Measurements from ENCODE around the gene MYH16.

Gene MYH16

DNA sequence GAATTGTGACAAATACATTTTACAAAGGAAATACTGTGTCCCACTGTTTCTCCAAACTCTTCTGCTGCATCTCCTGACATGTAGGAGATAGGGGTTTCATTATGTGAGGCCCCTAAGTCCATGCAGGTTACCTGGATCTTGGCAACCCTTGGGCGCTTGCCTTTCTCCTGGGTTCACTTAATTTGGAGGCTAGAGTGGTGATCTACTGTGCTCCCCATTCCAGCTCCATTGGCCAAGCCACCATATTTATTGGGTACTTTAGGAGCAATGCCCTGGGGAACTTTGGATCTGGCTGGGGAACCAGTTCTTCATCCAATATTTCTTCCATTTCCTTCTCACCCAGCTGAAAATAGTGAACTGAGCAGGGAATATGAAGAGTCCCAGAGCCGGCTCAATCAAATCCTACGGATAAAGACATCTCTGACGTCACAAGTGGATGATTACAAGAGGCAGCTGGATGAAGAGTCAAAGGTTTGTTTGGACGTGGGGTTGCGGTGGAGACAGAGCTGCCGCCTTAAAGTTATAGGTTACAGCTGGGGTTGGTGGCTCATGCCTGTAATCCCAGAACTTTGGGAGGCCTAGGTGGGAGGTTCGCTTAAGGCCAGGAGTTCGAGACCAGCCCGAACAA lies 18.5 kb downstream of the MYH16 start:
- Histone ChIP-seq H3K27ac (no peak overlapping the region), H4K20me1 (ENCODE audit: insufficient read depth) (no peaks in the 10 kb centered on the region), H3K9ac (no peak overlapping the region), H3K27me3 (ENCODE audit: insufficient read depth, low read depth) (no peaks in the 10 kb centered on the region), H2AFZ (ENCODE audit: low read depth) (no peak overlapping the region), H3K4me1 (ENCODE audit: low read depth, poor library complexity, severe bottlenecking) (no peaks in the 10 kb centered on the region), H3K4me2 (no peak overlapping the region), H3K4me3 (IDR thresholded peaks at IDR 0.05; ENCODE audit: insufficient read depth, low read depth, low read length) (no peak overlapping the region), H3K36me3 (ENCODE audit: insufficient read depth) (no peaks in the 10 kb centered on the region), H3K79me2 (ENCODE audit: insufficient read depth, low read depth) (no peaks in the 10 kb centered on the region)
- TF ChIP-seq, protein P1, sequence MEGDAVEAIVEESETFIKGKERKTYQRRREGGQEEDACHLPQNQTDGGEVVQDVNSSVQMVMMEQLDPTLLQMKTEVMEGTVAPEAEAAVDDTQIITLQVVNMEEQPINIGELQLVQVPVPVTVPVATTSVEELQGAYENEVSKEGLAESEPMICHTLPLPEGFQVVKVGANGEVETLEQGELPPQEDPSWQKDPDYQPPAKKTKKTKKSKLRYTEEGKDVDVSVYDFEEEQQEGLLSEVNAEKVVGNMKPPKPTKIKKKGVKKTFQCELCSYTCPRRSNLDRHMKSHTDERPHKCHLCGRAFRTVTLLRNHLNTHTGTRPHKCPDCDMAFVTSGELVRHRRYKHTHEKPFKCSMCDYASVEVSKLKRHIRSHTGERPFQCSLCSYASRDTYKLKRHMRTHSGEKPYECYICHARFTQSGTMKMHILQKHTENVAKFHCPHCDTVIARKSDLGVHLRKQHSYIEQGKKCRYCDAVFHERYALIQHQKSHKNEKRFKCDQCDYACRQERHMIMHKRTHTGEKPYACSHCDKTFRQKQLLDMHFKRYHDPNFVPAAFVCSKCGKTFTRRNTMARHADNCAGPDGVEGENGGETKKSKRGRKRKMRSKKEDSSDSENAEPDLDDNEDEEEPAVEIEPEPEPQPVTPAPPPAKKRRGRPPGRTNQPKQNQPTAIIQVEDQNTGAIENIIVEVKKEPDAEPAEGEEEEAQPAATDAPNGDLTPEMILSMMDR (conservative IDR thresholded peaks at IDR 0.05; ENCODE audit: low read depth, low read length), result no peak

DNA sequence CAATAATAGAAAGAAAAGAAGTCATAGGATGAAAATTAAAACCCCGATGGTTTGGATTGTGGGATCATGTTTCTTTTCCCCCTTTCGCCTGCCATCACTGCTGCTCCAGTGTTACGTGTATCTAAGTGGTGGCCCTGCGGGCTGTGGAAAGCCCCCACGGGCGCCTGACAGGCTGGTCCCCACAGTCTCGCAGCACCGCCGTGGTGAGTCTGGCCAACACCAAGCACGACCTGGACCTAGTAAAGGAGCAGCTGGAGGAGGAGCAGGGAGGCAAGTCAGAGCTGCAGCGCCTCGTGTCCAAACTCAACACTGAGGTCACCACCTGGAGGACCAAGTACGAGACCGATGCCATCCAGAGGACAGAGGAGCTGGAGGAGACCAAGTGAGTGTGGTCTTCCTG lies 19.5 kb downstream of the MYH16 start:
- H3K27me3 ChIP-seq (ENCODE audit: insufficient read depth, low read depth), result no peaks in the 10 kb centered on the region
- H3K4me1 ChIP-seq (ENCODE audit: low read depth, poor library complexity, severe bottlenecking), result no peaks in the 10 kb centered on the region
- TF ChIP-seq, protein P1 (conservative IDR thresholded peaks at IDR 0.05; ENCODE audit: low read depth, low read length), result no peak
- H4K20me1 ChIP-seq (ENCODE audit: insufficient read depth), result no peaks in the 10 kb centered on the region
- H3K9ac ChIP-seq, result no peak overlapping the region
- no peaks in the 10 kb centered on the region for H3K36me3 ChIP-seq (ENCODE audit: insufficient read depth)
- H2AFZ ChIP-seq (ENCODE audit: low read depth), result no peak overlapping the region
- no peak overlapping the region for H3K27ac ChIP-seq
- no peaks in the 10 kb centered on the region for H3K79me2 ChIP-seq (ENCODE audit: insufficient read depth, low read depth)
- H3K4me2 ChIP-seq, result no peak overlapping the region
- no peak overlapping the region for H3K4me3 ChIP-seq (IDR thresholded peaks at IDR 0.05; ENCODE audit: insufficient read depth, low read depth, low read length)

DNA sequence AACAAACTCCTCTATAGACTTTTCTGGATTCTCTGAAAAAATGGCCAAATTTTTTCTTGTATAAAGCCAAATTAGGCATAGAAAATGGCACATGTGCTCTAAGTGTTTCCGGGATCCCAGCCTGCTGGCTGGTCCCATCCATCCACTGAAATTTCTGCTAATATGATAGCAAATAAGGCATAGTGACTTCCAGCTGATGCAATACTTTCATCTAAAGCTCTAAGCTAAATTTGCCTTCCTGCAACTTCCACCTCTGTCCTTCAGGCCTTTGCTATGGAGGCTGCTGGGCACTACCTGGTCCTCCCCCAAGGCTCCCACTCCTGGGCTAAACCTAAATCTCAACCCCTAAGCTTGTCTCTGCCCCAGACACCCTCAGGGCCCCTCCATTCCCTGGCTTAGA lies 20.5 kb downstream of the MYH16 start:
- no peak overlapping the region for H3K4me2 ChIP-seq
- H3K4me3 ChIP-seq (IDR thresholded peaks at IDR 0.05; ENCODE audit: insufficient read depth, low read depth, low read length), result no peak overlapping the region
- H3K36me3 ChIP-seq (ENCODE audit: insufficient read depth), result no peaks in the 10 kb centered on the region
- H3K27me3 ChIP-seq (ENCODE audit: insufficient read depth, low read depth), result no peaks in the 10 kb centered on the region
- TF ChIP-seq, protein P1 (conservative IDR thresholded peaks at IDR 0.05; ENCODE audit: low read depth, low read length), result no peak
- H3K4me1 ChIP-seq (ENCODE audit: low read depth, poor library complexity, severe bottlenecking), result no peaks in the 10 kb centered on the region
- H3K9ac ChIP-seq, result no peak overlapping the region
- no peak overlapping the region for H3K27ac ChIP-seq
- no peaks in the 10 kb centered on the region for H3K79me2 ChIP-seq (ENCODE audit: insufficient read depth, low read depth)
- no peaks in the 10 kb centered on the region for H4K20me1 ChIP-seq (ENCODE audit: insufficient read depth)
- no peak overlapping the region for H2AFZ ChIP-seq (ENCODE audit: low read depth)

DNA sequence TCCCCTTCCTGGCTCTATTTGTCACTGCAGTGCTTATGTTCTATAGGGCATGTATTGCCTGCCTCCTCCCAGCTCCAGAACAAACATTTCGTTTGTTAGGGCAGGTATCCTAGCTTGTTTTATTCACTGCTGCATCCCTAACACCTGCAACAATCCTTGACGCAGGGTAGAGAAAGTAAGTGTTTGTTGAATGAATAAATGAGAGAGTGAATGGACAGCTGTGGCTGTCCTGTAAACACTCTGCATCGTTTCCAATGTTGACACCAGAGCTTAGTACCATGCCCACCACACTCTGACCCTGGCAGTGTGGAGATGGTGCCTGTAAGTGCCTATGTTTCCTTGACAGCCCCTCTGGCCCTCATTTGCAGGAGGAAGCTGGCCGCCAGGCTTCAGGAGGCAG lies 21.0 kb downstream of the MYH16 start:
- Histone ChIP-seq H3K27ac (no peak overlapping the region), H3K36me3 (ENCODE audit: insufficient read depth) (no peaks in the 10 kb centered on the region), H4K20me1 (ENCODE audit: insufficient read depth) (no peaks in the 10 kb centered on the region), H3K9ac (no peak overlapping the region), H3K79me2 (ENCODE audit: insufficient read depth, low read depth) (no peaks in the 10 kb centered on the region), H3K27me3 (ENCODE audit: insufficient read depth, low read depth) (no peaks in the 10 kb centered on the region), H3K4me2 (no peak overlapping the region), H2AFZ (ENCODE audit: low read depth) (no peak overlapping the region), H3K4me1 (ENCODE audit: low read depth, poor library complexity, severe bottlenecking) (no peaks in the 10 kb centered on the region), H3K4me3 (IDR thresholded peaks at IDR 0.05; ENCODE audit: insufficient read depth, low read depth, low read length) (no peak overlapping the region)
- TF ChIP-seq, protein P1 (conservative IDR thresholded peaks at IDR 0.05; ENCODE audit: low read depth, low read length), result no peak

All from KMS-11 (cell line).